WTC11 (cell line): ENCODE results near the gene MMP21.

ENCODE experiments used
- HMGA2 ChIP-seq: fragments of 250-450 bp; sonication (Bioruptor Pico); IDR thresholded peaks from 2 replicates; pipeline ENCODE4 v1.4.0; 2021; ENCODE audit warnings: mild to moderate bottlenecking, moderate library complexity
- NR2C2 ChIP-seq: sonication (generic); formaldehyde crosslinking; IDR thresholded peaks from 2 replicates; pipeline ENCODE4 v1.8.0; 2022; ENCODE audit warnings: mild to moderate bottlenecking, missing genetic modification reagents
- TF ChIP-seq, protein P1 (sequence below): fragments of 200-600 bp; IDR thresholded peaks from 2 replicates; pipeline ENCODE4 v1.8.0; 2022; ENCODE audit warnings: antibody characterized with exemption

- TF ChIP-seq, protein P1, sequence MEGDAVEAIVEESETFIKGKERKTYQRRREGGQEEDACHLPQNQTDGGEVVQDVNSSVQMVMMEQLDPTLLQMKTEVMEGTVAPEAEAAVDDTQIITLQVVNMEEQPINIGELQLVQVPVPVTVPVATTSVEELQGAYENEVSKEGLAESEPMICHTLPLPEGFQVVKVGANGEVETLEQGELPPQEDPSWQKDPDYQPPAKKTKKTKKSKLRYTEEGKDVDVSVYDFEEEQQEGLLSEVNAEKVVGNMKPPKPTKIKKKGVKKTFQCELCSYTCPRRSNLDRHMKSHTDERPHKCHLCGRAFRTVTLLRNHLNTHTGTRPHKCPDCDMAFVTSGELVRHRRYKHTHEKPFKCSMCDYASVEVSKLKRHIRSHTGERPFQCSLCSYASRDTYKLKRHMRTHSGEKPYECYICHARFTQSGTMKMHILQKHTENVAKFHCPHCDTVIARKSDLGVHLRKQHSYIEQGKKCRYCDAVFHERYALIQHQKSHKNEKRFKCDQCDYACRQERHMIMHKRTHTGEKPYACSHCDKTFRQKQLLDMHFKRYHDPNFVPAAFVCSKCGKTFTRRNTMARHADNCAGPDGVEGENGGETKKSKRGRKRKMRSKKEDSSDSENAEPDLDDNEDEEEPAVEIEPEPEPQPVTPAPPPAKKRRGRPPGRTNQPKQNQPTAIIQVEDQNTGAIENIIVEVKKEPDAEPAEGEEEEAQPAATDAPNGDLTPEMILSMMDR, result no peak
- TF ChIP-seq NR2C2 (CRISPR knock-in tag) (no peak), HMGA2 (CRISPR knock-in tag) (no peak)
Observed at GRCh38 chr10:125768219-125768855, 7.3 kb downstream of the MMP21 start.
